CD14-positive monocyte (primary cell): ENCODE data around the gene PTPRN2. TPM values are rescaled to one million over a fixed set of nuclear protein-coding genes. Genes with fewer than 3 reads are reported as not detected.

Experiments used
- DNase-seq, 3 donors: peaks; one replicate each; pipeline ENCODE4 v3.0.0-alpha.2; 2011 to 2022
- H2AFZ ChIP-seq: 2 replicates; pipeline ENCODE4 v1.6.0; 2012; ENCODE audit warnings: mild to moderate bottlenecking, low read depth, low read length, inconsistent platforms; ENCODE audit not compliant: insufficient read depth, poor library complexity, severe bottlenecking
- H3K27ac ChIP-seq, 2 donors: 1 replicate in 1 of 2; 2 replicates in 1 of 2; pipeline ENCODE4 v1.5.1; 2012 to 2013; ENCODE audit warnings: low read length in 2 of 2, control low read depth in 1 of 2, inconsistent platforms in 1 of 2, low read depth in 1 of 2, mild to moderate bottlenecking in 1 of 2
- H3K27me3 ChIP-seq, 2 donors: one replicate each; pipeline versions ENCODE4 v1.6.0 to v1.6.1; 2011 to 2013; ENCODE audit warnings: low read length in 2 of 2; ENCODE audit not compliant: control insufficient read depth in 2 of 2, insufficient read depth in 2 of 2
- H3K36me3 ChIP-seq, 2 donors: replicated peaks in 1 of 2; 1 replicate in 1 of 2; 2 replicates in 1 of 2; pipeline versions ENCODE4 v1.5.1 to v1.6.1; 2012 to 2013; ENCODE audit warnings: low read length in 2 of 2, control low read depth in 1 of 2, inconsistent platforms in 1 of 2, mild to moderate bottlenecking in 1 of 2; ENCODE audit not compliant: insufficient read depth in 2 of 2, control insufficient read depth in 1 of 2
- H3K4me1 ChIP-seq, 2 donors: 1 replicate in 1 of 2; 2 replicates in 1 of 2; pipeline versions ENCODE4 v1.5.1 to v1.6.1; 2012 to 2013; ENCODE audit warnings: low read length in 2 of 2, control low read depth in 1 of 2, inconsistent platforms in 1 of 2, mild to moderate bottlenecking in 1 of 2, moderate library complexity in 1 of 2; ENCODE audit not compliant: insufficient read depth in 2 of 2, control insufficient read depth in 1 of 2
- H3K4me2 ChIP-seq: replicated peaks from 2 replicates; pipeline ENCODE3; 2012; ENCODE audit warnings: low read length, moderate library complexity, mild to moderate bottlenecking; ENCODE audit not compliant: poor library complexity, severe bottlenecking; ENCODE audit errors: extremely low read depth
- H3K4me3 ChIP-seq, 3 experiments: fragments of 200-600 bp in 1 of 3; sonication (generic) in 1 of 3; replicated peaks in 1 of 3; 1 replicate in 2 of 3; 2 replicates in 1 of 3; pipeline ENCODE4 v1.5.1; 2011 to 2013; ENCODE audit warnings: low read length in 3 of 3, mild to moderate bottlenecking in 3 of 3, control low read depth in 2 of 3, low read depth in 2 of 3, inconsistent platforms in 1 of 3, moderate library complexity in 1 of 3
- H3K79me2 ChIP-seq: 2 replicates; pipeline ENCODE4 v1.6.0; 2012; ENCODE audit warnings: mild to moderate bottlenecking, control low read depth, inconsistent platforms, low read length, moderate library complexity; ENCODE audit not compliant: insufficient read depth
- H3K9ac ChIP-seq: 2 replicates; pipeline ENCODE4 v1.6.0; 2017; ENCODE audit warnings: low read length, mild to moderate bottlenecking; ENCODE audit not compliant: insufficient read depth, poor library complexity, severe bottlenecking
- H3K9me3 ChIP-seq, 2 donors: replicated peaks in 1 of 2; 1 replicate in 1 of 2; 2 replicates in 1 of 2; pipeline versions ENCODE4 v1.5.1 to v1.6.1; 2012 to 2013; ENCODE audit warnings: low read length in 2 of 2, control low read depth in 1 of 2; ENCODE audit not compliant: control insufficient read depth in 1 of 2, insufficient read depth in 1 of 2
- H4K20me1 ChIP-seq: 2 replicates; pipeline ENCODE4 v1.6.0; 2012; ENCODE audit warnings: mild to moderate bottlenecking, low read length, control low read depth, moderate library complexity; ENCODE audit not compliant: insufficient read depth
- H3K27ac Mint-ChIP-seq, 7 donors: one replicate each; pipeline ENCODE4 v1.8.0; 2020; ENCODE audit warnings: mild to moderate bottlenecking in 7 of 7, mixed read lengths in 7 of 7, moderate library complexity in 6 of 7, inconsistent platforms in 2 of 7
- H3K27me3 Mint-ChIP-seq, 3 donors: one replicate each; pipeline ENCODE4 v1.8.0; 2021 to 2022; ENCODE audit warnings: low read depth in 3 of 3, mild to moderate bottlenecking in 3 of 3, mixed read lengths in 3 of 3, moderate library complexity in 3 of 3, inconsistent platforms in 1 of 3
- H3K36me3 Mint-ChIP-seq, 2 donors: one replicate each; pipeline ENCODE4 v1.8.0; 2020; ENCODE audit warnings: mixed read lengths in 2 of 2, inconsistent platforms in 1 of 2, mild to moderate bottlenecking in 1 of 2
- H3K4me1 Mint-ChIP-seq: one replicate; pipeline ENCODE4 v1.8.0; 2020; ENCODE audit warnings: mild to moderate bottlenecking, mixed read lengths
- H3K4me3 Mint-ChIP-seq, 2 donors: one replicate each; pipeline ENCODE4 v1.8.0; 2020; ENCODE audit warnings: mild to moderate bottlenecking in 2 of 2, mixed read lengths in 2 of 2, moderate library complexity in 1 of 2
- H3K9me3 Mint-ChIP-seq, 7 donors: one replicate each; pipeline ENCODE4 v1.8.0; 2020 to 2022; ENCODE audit warnings: mixed read lengths in 7 of 7, mild to moderate bottlenecking in 6 of 7, moderate library complexity in 6 of 7, inconsistent platforms in 2 of 7
- CTCF ChIP-seq: fragments of 200-600 bp; IDR thresholded peaks from one replicate; pipeline ENCODE4 v1.8.0; 2022; ENCODE audit warnings: antibody characterized with exemption, mild to moderate bottlenecking
- WGBS: methylation state at CpG from one replicate; pipeline ENCODE4 v1.1.5; 2013; ENCODE audit warnings: missing lambda C conversion rate; ENCODE audit not compliant: insufficient coverage; 5-methylcytosine and 5-hydroxymethylcytosine counted together
- intact Hi-C, 2 donors: fragments of 100-400 bp; cut with micrococcal nuclease; formaldehyde crosslinking; loops; one replicate each; pipeline versions ENCODE4 v1.15.0 to v1.15.1; 2023
- polyA plus RNA-seq, 3 donors: library from polyadenylated mRNA; depleted of rRNA in 1 of 3; unstranded in 2 of 3; stranded (reverse) in 1 of 3; fragments of 300-500 nt in 2 of 3; fragments of >200 nt in 1 of 3; fragmentation: Illumina TruSeq in 2 of 3; gene quantifications; 1 replicate in 2 of 3; 2 replicates in 1 of 3; pipeline ENCODE4 v1.2.3, GENCODE V29; 2012 to 2021

Gene PTPRN2
- polyA plus RNA-seq, 3 donors = 0.25 to 1.4 (median 0.97) TPM

GRCh38 chr7:158030071-158030470, 557.6 kb downstream of the PTPRN2 start:
- no peak overlapping the region for H3K4me3 Mint-ChIP-seq
- TF ChIP-seq CTCF = no peak

GRCh38 chr7:158029509-158029908, 558.1 kb downstream of the PTPRN2 start:
- no peaks in the 10 kb centered on the region for H3K4me1 ChIP-seq
- no peaks in the 10 kb centered on the region for H3K27me3 ChIP-seq
- H3K9me3 Mint-ChIP-seq = peaks cover 14 to 18% (median 16%) of the 10 kb centered on the region in 7 donors
- no peak overlapping the region for H3K4me3 ChIP-seq
- intact Hi-C loops = no loop called here
- no peaks in the 10 kb centered on the region for H4K20me1 ChIP-seq
- H3K36me3 Mint-ChIP-seq = no peaks in the 10 kb centered on the region
- 67% methylated on average over 2 of the region's 5 CpGs for WGBS
- no peaks in the 10 kb centered on the region for H3K79me2 ChIP-seq
- H3K4me3 Mint-ChIP-seq = no peak overlapping the region
- H3K4me2 ChIP-seq = no peak overlapping the region
- no peak overlapping the region for H3K9ac ChIP-seq
- peaks cover 4 to 15% (median 7%) of the 10 kb centered on the region in 3 donors for H3K27me3 Mint-ChIP-seq
- no peak overlapping the region for H3K27ac ChIP-seq
- no peak overlapping the region for H3K27ac Mint-ChIP-seq
- peaks cover 12 to 16% of the 10 kb centered on the region in 2 donors for H3K9me3 ChIP-seq
- no peaks in the 10 kb centered on the region for H3K4me1 Mint-ChIP-seq
- H2AFZ ChIP-seq = no peak overlapping the region
- no peaks in the 10 kb centered on the region for H3K36me3 ChIP-seq
- TF ChIP-seq CTCF = no peak
- no peak for DNase-seq

More at GRCh38 chr7:158030071-158030470, 557.6 kb downstream of the PTPRN2 start:
- Histone ChIP-seq H3K4me3 (no peak overlapping the region), H3K9me3 (peaks cover 16 to 19% of the 10 kb centered on the region in 2 donors), H3K9ac (no peak overlapping the region), H3K79me2 (no peaks in the 10 kb centered on the region), H3K4me2 (no peak overlapping the region), H3K4me1 (no peaks in the 10 kb centered on the region), H3K36me3 (no peaks in the 10 kb centered on the region), H2AFZ (no peak overlapping the region), H3K27ac (no peak overlapping the region), H3K27me3 (no peaks in the 10 kb centered on the region), H4K20me1 (no peaks in the 10 kb centered on the region)
- DNase-seq = no peak
- Mint-ChIP-seq H3K27me3 (peaks cover 4 to 15% (median 8%) of the 10 kb centered on the region in 3 donors), H3K27ac (no peak overlapping the region), H3K36me3 (no peaks in the 10 kb centered on the region), H3K4me1 (no peaks in the 10 kb centered on the region), H3K9me3 (peaks cover 15 to 19% (median 16%) of the 10 kb centered on the region in 7 donors)
- 93% methylated on average over 10 of the region's 10 CpGs for WGBS
- intact Hi-C loops = no loop called here
